Measurements from ENCODE around the gene URB1.

DNA sequence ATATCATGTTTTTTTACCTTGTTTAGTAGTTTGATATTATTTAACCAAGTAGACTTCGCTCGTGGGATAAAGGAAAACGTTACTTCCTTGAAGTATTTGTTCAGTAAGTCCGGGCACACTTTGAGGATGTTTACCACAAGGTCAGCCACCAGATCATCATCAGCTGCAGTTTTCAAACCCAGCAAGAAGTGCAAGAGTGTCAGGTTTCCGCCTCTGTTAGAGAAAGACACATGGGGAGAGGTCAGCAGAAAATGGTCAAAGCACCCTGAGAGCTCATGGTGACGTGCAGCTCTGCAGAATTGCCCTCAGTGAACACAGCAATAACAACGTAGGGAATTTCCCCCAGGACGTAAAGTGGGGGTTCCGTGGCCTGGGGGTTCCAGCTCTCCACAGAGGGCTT, 24.4 kb downstream of the URB1 start:
- TF ChIP-seq, protein P1, sequence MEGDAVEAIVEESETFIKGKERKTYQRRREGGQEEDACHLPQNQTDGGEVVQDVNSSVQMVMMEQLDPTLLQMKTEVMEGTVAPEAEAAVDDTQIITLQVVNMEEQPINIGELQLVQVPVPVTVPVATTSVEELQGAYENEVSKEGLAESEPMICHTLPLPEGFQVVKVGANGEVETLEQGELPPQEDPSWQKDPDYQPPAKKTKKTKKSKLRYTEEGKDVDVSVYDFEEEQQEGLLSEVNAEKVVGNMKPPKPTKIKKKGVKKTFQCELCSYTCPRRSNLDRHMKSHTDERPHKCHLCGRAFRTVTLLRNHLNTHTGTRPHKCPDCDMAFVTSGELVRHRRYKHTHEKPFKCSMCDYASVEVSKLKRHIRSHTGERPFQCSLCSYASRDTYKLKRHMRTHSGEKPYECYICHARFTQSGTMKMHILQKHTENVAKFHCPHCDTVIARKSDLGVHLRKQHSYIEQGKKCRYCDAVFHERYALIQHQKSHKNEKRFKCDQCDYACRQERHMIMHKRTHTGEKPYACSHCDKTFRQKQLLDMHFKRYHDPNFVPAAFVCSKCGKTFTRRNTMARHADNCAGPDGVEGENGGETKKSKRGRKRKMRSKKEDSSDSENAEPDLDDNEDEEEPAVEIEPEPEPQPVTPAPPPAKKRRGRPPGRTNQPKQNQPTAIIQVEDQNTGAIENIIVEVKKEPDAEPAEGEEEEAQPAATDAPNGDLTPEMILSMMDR (optimal IDR thresholded peaks at IDR 0.05 in 1 of 3, IDR thresholded peaks at IDR 0.05 in 1 of 3, conservative IDR thresholded peaks at IDR 0.05 in 1 of 3; ENCODE audit: extremely low read depth in 1 of 3, insufficient read depth in 2 of 3, low read length in 3 of 3), result no peak
- TF ChIP-seq EZH2 (IDR thresholded peaks at IDR 0.05; ENCODE audit: low read length), result no peak

All from keratinocyte (primary cell).